IMR-90 (cell line): Measurements from ENCODE around the gene FBXL13. TPM values are rescaled to one million over a fixed set of nuclear protein-coding genes. Genes with fewer than 3 reads are reported as not detected.

Source experiments
- ATAC-seq: fragments of 200-7000 bp; cut with Tn5 transposase; 2 replicates; pipeline ENCODE4 v1.9.1; 2020; ENCODE audit warnings: low read depth, mild to moderate bottlenecking, moderate library complexity
- BruUV-seq: library from RNA; stranded (reverse); fragments of 400-500 nt; replicated peaks from 2 replicates; lab custom pipeline; 2021; lab: Mats Ljungman, UMichigan
- CTCF ChIA-PET: fragments of 300-600 bp; formaldehyde crosslinking; extraction: SDS; loops from one replicate; lab custom pipeline; 2021; ENCODE audit warnings: antibody characterized with exemption; lab: Yijun Ruan, JAX
- POLR2A ChIA-PET: fragments of 300-600 bp; sonication (Branson Sonifier 250); formaldehyde crosslinking; loops from one replicate; lab custom pipeline; 2022; ENCODE audit warnings: antibody characterized with exemption; ENCODE audit not compliant: unreplicated experiment; lab: Charles Lee
- DNase-seq: peaks from one replicate; pipeline ENCODE4 v3.0.0; 2013
- H2AFZ ChIP-seq: replicated peaks from 2 replicates; pipeline ENCODE3; 2013; ENCODE audit warnings: low read length, mild to moderate bottlenecking; ENCODE audit not compliant: poor library complexity
- H2AK5ac ChIP-seq: 2 replicates; pipeline ENCODE4 v1.6.1; 2013; ENCODE audit warnings: low read depth, low read length, inconsistent platforms
- H2AK9ac ChIP-seq: replicated peaks from 2 replicates; pipeline ENCODE3; 2013; ENCODE audit warnings: mild to moderate bottlenecking, low read depth, low read length, moderate library complexity; ENCODE audit not compliant: poor library complexity
- H2BK120ac ChIP-seq: 2 replicates; pipeline ENCODE4 v1.6.1; 2013; ENCODE audit warnings: low read depth, low read length, inconsistent platforms
- H2BK15ac ChIP-seq: 3 replicates; pipeline ENCODE4 v1.6.1; 2013; ENCODE audit warnings: low read depth, low read length, inconsistent platforms
- H2BK20ac ChIP-seq: 2 replicates; pipeline ENCODE4 v1.6.1; 2013; ENCODE audit warnings: low read depth, mild to moderate bottlenecking, inconsistent platforms, low read length, moderate library complexity
- H2BK5ac ChIP-seq: 2 replicates; pipeline ENCODE4 v1.6.1; 2013; ENCODE audit warnings: mild to moderate bottlenecking, low read depth, low read length, inconsistent platforms; ENCODE audit not compliant: poor library complexity, severe bottlenecking
- H3K14ac ChIP-seq: replicated peaks from 2 replicates; pipeline ENCODE4 v1.6.1; 2013; ENCODE audit warnings: low read depth, low read length, inconsistent platforms
- H3K18ac ChIP-seq: 2 replicates; pipeline ENCODE4 v1.6.1; 2013; ENCODE audit warnings: low read depth, low read length, control low read depth
- H3K23ac ChIP-seq: 2 replicates; pipeline ENCODE4 v1.6.1; 2013; ENCODE audit warnings: low read depth, low read length, inconsistent platforms
- H3K27ac ChIP-seq: 2 replicates; pipeline ENCODE4 v1.5.1; 2013; ENCODE audit warnings: mild to moderate bottlenecking, control low read depth, low read length; ENCODE audit not compliant: insufficient read depth
- H3K27me3 ChIP-seq: 2 replicates; pipeline ENCODE4 v1.6.1; 2013; ENCODE audit warnings: low read length; ENCODE audit not compliant: control insufficient read depth, insufficient read depth
- H3K36me3 ChIP-seq: 2 replicates; pipeline ENCODE4 v1.6.1; 2013; ENCODE audit warnings: low read length, mixed read lengths; ENCODE audit not compliant: control insufficient read depth, insufficient read depth
- H3K4ac ChIP-seq: 2 replicates; pipeline ENCODE4 v1.6.1; 2013; ENCODE audit warnings: low read depth, low read length, inconsistent platforms
- H3K4me1 ChIP-seq: 2 replicates; pipeline ENCODE4 v1.6.1; 2013; ENCODE audit warnings: low read length, mixed read lengths; ENCODE audit not compliant: control insufficient read depth, insufficient read depth
- H3K4me2 ChIP-seq: 2 replicates; pipeline ENCODE4 v1.6.1; 2013; ENCODE audit warnings: low read depth, mild to moderate bottlenecking, control low read depth, low read length, moderate library complexity
- H3K4me3 ChIP-seq: 2 replicates; pipeline ENCODE4 v1.5.1; 2013; ENCODE audit warnings: low read depth, mild to moderate bottlenecking, control low read depth, low read length, moderate library complexity; ENCODE audit not compliant: insufficient read depth
- H3K56ac ChIP-seq: 2 replicates; pipeline ENCODE4 v1.6.1; 2013; ENCODE audit warnings: low read length, inconsistent platforms; ENCODE audit not compliant: insufficient read depth; ENCODE audit errors: extremely low read depth
- H3K79me1 ChIP-seq, 2 experiments: 2 replicates each; pipeline ENCODE4 v1.6.1; 2013; ENCODE audit warnings: low read length in 2 of 2, inconsistent platforms in 1 of 2, low read depth in 1 of 2
- H3K9ac ChIP-seq: 2 replicates; pipeline ENCODE4 v1.6.1; 2013; ENCODE audit warnings: low read depth, low read length, control low read depth
- H3K9me1 ChIP-seq: 2 replicates; pipeline ENCODE4 v1.6.1; 2013; ENCODE audit warnings: low read length, inconsistent platforms; ENCODE audit not compliant: insufficient read depth
- H3K9me3 ChIP-seq: 2 replicates; pipeline ENCODE4 v1.6.1; 2013; ENCODE audit warnings: low read length; ENCODE audit not compliant: control insufficient read depth, insufficient read depth
- H4K20me1 ChIP-seq: 2 replicates; pipeline ENCODE4 v1.6.1; 2013; ENCODE audit warnings: low read length, inconsistent platforms; ENCODE audit not compliant: insufficient read depth
- H4K5ac ChIP-seq: 2 replicates; pipeline ENCODE4 v1.6.1; 2013; ENCODE audit warnings: mild to moderate bottlenecking, low read depth, low read length, control low read depth
- H4K8ac ChIP-seq, 2 experiments: 2 replicates each; pipeline ENCODE4 v1.6.1; 2013; ENCODE audit warnings: low read depth in 2 of 2, low read length in 2 of 2, control low read depth in 1 of 2, inconsistent platforms in 1 of 2
- H4K91ac ChIP-seq: 2 replicates; pipeline ENCODE4 v1.6.1; 2013; ENCODE audit warnings: low read depth, low read length, inconsistent platforms; ENCODE audit not compliant: insufficient read depth
- BHLHE40 ChIP-seq: fragments of 150-350 bp; IDR thresholded peaks from 2 replicates; pipeline ENCODE4 v1.6.1; 2016; ENCODE audit warnings: mild to moderate bottlenecking, low read depth, low read length
- CEBPB ChIP-seq: IDR thresholded peaks from 2 replicates; pipeline ENCODE4 v1.6.1; 2012; ENCODE audit warnings: low read depth, low read length, improper control_type of control experiment
- CHD1 ChIP-seq: IDR thresholded peaks from 2 replicates; pipeline ENCODE4 v1.6.1; 2012; ENCODE audit warnings: low read depth, low read length, improper control_type of control experiment
- FOS ChIP-seq: fragments of 150-350 bp; IDR thresholded peaks from 2 replicates; pipeline ENCODE4 v1.6.1; 2016; ENCODE audit warnings: low read depth, low read length
- MAFK ChIP-seq: IDR thresholded peaks from 2 replicates; pipeline ENCODE4 v1.6.1; 2012; ENCODE audit warnings: low read depth, low read length, improper control_type of control experiment
- MAZ ChIP-seq: IDR thresholded peaks from 2 replicates; pipeline ENCODE4 v1.6.1; 2012; ENCODE audit warnings: low read depth, mild to moderate bottlenecking, low read length, improper control_type of control experiment, moderate library complexity, borderline replicate concordance
- MXI1 ChIP-seq: IDR thresholded peaks from 2 replicates; pipeline ENCODE4 v1.6.1; 2012; ENCODE audit warnings: low read depth, mild to moderate bottlenecking, low read length, moderate library complexity, borderline replicate concordance
- NFE2L2 ChIP-seq: fragments of 150-350 bp; IDR thresholded peaks from 2 replicates; pipeline ENCODE4 v1.6.1; 2016; ENCODE audit warnings: low read depth, mild to moderate bottlenecking, low read length
- POLR2A ChIP-seq: IDR thresholded peaks from 2 replicates; pipeline ENCODE4 v1.6.1; 2012; ENCODE audit warnings: mild to moderate bottlenecking, low read depth, low read length
- RAD21 ChIP-seq: IDR thresholded peaks from 2 replicates; pipeline ENCODE4 v1.6.1; 2012; ENCODE audit warnings: low read length, improper control_type of control experiment
- RCOR1 ChIP-seq: IDR thresholded peaks from 2 replicates; pipeline ENCODE4 v1.6.1; 2012; ENCODE audit warnings: mild to moderate bottlenecking, low read length, improper control_type of control experiment; ENCODE audit not compliant: insufficient replicate concordance
- RFX5 ChIP-seq: IDR thresholded peaks from 2 replicates; pipeline ENCODE4 v1.8.0; 2012; ENCODE audit warnings: low read depth, mild to moderate bottlenecking, low read length, moderate library complexity
- SMC3 ChIP-seq: fragments of 150-350 bp; IDR thresholded peaks from 2 replicates; pipeline ENCODE4 v1.6.1; 2016; ENCODE audit warnings: low read depth, mild to moderate bottlenecking, antibody characterized with exemption, low read length, moderate library complexity
- dilution Hi-C: fragments of 300-500 bp; cut with HindIII; formaldehyde crosslinking; loops from one replicate; pipeline ENCODE4 v1.14.3; 2018; ENCODE audit warnings: low sequenced_read_pairs; ENCODE audit not compliant: unreplicated experiment
- in situ Hi-C: fragments of 300-500 bp; cut with MboI; formaldehyde crosslinking; loops from 3 replicates; pipeline ENCODE4 v1.14.3; 2019; ENCODE audit warnings: low sequenced_read_pairs, inconsistent platforms, mixed read lengths
- intact Hi-C: fragments of 100-400 bp; cut with micrococcal nuclease; formaldehyde crosslinking; loops from 2 replicates; pipeline ENCODE4 v1.10.0; 2022
- polyA plus RNA-seq, 3 experiments: library from polyadenylated mRNA; depleted of rRNA; stranded (reverse); fragments of >200 nt; gene quantifications; 2 replicates each; pipeline ENCODE4 v1.2.3, GENCODE V29; 2012; ENCODE audit warnings: low replicate concordance in 1 of 3
- total RNA-seq: library from RNA; depleted of rRNA; stranded (reverse); fragments of >200 nt; gene quantifications from 2 replicates; pipeline ENCODE4 v1.2.3, GENCODE V29; 2012
- TF ChIP-seq, protein P1 (sequence below): fragments of 150-350 bp; IDR thresholded peaks from 2 replicates; pipeline ENCODE4 v1.6.1; 2016; ENCODE audit warnings: low read depth, mild to moderate bottlenecking, low read length, moderate library complexity, borderline replicate concordance
- TF ChIP-seq, protein P2 (sequence below): conservative IDR thresholded peaks from 2 replicates; pipeline ENCODE4 v1.5.1; 2012; ENCODE audit warnings: mild to moderate bottlenecking, low read depth, low read length, improper control_type of control experiment
- TF ChIP-seq, protein P3 (sequence below): fragments of 150-350 bp; IDR thresholded peaks from 2 replicates; pipeline ENCODE4 v1.6.1; 2017; ENCODE audit warnings: mild to moderate bottlenecking, antibody characterized with exemption, low read length, low read depth

FBXL13 gene
- total and polyA plus RNA-seq, 2 of the 4 experiments (the other 2 are of a cell fraction) = 0.24 to 0.36 TPM

DNA sequence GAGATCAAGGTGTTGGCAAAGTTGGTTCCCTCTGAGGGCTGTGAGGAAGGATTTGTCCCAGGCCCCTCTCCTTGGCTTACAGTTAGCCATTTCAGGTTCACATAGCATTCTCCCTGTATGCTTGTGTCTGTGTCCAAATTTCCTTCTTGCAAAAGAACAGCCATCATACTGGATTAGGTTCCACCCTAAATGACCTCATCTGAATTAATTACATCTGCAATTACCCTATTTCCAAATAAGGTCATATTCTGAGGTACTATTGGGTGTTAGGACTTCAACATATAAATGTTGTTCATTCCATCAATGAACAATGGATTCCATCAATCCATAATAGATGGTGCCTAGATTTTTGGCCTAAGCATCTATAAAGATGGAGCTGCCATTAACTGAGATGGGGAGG is 178.0 kb downstream of the FBXL13 start:
- no TSS peak for BruUV-seq
- dilution Hi-C loops (no loop called here), in situ Hi-C loops (no loop called here), intact Hi-C loops (no loop called here)
- H4K5ac ChIP-seq = peak overlapping the region; percentile 48; the same call in 1 of the 2 replicates
- peak overlapping the region; percentile 46; the same call in 1 of the 2 replicates for H2BK120ac ChIP-seq
- H4K91ac ChIP-seq = no peak overlapping the region
- H3K56ac ChIP-seq = no peak overlapping the region
- H3K36me3 ChIP-seq = no peaks in the 10 kb centered on the region
- no peak overlapping the region for H3K4me3 ChIP-seq
- H3K23ac ChIP-seq = peak overlapping the region; percentile 38
- no peak overlapping the region for H3K4me2 ChIP-seq
- H3K9me3 ChIP-seq = no peaks in the 10 kb centered on the region
- ATAC-seq (no peak), DNase-seq (no peak)
- peaks cover 4% of the 10 kb centered on the region; the same call in 1 of the 2 replicates for H3K4me1 ChIP-seq
- no peak for TF ChIP-seq BHLHE40
- no peak for TF ChIP-seq MAZ
- TF ChIP-seq SMC3 = no peak
- TF ChIP-seq, protein P1, sequence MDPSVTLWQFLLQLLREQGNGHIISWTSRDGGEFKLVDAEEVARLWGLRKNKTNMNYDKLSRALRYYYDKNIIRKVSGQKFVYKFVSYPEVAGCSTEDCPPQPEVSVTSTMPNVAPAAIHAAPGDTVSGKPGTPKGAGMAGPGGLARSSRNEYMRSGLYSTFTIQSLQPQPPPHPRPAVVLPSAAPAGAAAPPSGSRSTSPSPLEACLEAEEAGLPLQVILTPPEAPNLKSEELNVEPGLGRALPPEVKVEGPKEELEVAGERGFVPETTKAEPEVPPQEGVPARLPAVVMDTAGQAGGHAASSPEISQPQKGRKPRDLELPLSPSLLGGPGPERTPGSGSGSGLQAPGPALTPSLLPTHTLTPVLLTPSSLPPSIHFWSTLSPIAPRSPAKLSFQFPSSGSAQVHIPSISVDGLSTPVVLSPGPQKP = no peak
- TF ChIP-seq, protein P2, sequence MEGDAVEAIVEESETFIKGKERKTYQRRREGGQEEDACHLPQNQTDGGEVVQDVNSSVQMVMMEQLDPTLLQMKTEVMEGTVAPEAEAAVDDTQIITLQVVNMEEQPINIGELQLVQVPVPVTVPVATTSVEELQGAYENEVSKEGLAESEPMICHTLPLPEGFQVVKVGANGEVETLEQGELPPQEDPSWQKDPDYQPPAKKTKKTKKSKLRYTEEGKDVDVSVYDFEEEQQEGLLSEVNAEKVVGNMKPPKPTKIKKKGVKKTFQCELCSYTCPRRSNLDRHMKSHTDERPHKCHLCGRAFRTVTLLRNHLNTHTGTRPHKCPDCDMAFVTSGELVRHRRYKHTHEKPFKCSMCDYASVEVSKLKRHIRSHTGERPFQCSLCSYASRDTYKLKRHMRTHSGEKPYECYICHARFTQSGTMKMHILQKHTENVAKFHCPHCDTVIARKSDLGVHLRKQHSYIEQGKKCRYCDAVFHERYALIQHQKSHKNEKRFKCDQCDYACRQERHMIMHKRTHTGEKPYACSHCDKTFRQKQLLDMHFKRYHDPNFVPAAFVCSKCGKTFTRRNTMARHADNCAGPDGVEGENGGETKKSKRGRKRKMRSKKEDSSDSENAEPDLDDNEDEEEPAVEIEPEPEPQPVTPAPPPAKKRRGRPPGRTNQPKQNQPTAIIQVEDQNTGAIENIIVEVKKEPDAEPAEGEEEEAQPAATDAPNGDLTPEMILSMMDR = no peak
- TF ChIP-seq, protein P3, sequence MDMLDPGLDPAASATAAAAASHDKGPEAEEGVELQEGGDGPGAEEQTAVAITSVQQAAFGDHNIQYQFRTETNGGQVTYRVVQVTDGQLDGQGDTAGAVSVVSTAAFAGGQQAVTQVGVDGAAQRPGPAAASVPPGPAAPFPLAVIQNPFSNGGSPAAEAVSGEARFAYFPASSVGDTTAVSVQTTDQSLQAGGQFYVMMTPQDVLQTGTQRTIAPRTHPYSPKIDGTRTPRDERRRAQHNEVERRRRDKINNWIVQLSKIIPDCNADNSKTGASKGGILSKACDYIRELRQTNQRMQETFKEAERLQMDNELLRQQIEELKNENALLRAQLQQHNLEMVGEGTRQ = no peak
- TF ChIP-seq RAD21 = no peak
- TF ChIP-seq FOS = no peak
- TF ChIP-seq MXI1 = no peak
- no peak for TF ChIP-seq RCOR1
- TF ChIP-seq CEBPB = no peak
- TF ChIP-seq POLR2A = no peak
- TF ChIP-seq CHD1 = no peak
- TF ChIP-seq RFX5 = no peak
- no peak for TF ChIP-seq MAFK
- TF ChIP-seq NFE2L2 = no peak
- no peaks in the 10 kb centered on the region for H3K79me1 ChIP-seq
- H2BK20ac ChIP-seq = peak overlapping the region; percentile 29
- no peak overlapping the region for H2BK15ac ChIP-seq
- no peak overlapping the region for H2AK9ac ChIP-seq
- ChIA-PET CTCF (no interaction called here), POLR2A (no interaction called here)
- H4K8ac ChIP-seq = no peak overlapping the region
- no peak overlapping the region for H3K9ac ChIP-seq
- peaks cover 2% of the 10 kb centered on the region; the same call in 1 of the 2 replicates for H3K9me1 ChIP-seq
- no peaks in the 10 kb centered on the region for H3K27me3 ChIP-seq
- H3K18ac ChIP-seq = no peak overlapping the region; the same call in 1 of the 2 replicates
- H3K14ac ChIP-seq = peak overlapping the region; percentile 9; the same call in 1 of the 2 replicates
- H2AK5ac ChIP-seq = no peak overlapping the region
- no peak overlapping the region for H3K27ac ChIP-seq
- H3K4ac ChIP-seq = 0 out of 2 replicates have a peak overlapping the region, but pooled peaks have one; percentile 15
- no peak overlapping the region for H2AFZ ChIP-seq
- H4K20me1 ChIP-seq = no peaks in the 10 kb centered on the region
- no peak overlapping the region for H2BK5ac ChIP-seq
